ENCODE measurements around the gene CXCL10.
"Not testable (repeated sequence)": the region's sequence is repeated elsewhere in the genome, so short reads cannot be mapped to it uniquely, and the experiment has no call there.

CXCL10 gene

DNA sequence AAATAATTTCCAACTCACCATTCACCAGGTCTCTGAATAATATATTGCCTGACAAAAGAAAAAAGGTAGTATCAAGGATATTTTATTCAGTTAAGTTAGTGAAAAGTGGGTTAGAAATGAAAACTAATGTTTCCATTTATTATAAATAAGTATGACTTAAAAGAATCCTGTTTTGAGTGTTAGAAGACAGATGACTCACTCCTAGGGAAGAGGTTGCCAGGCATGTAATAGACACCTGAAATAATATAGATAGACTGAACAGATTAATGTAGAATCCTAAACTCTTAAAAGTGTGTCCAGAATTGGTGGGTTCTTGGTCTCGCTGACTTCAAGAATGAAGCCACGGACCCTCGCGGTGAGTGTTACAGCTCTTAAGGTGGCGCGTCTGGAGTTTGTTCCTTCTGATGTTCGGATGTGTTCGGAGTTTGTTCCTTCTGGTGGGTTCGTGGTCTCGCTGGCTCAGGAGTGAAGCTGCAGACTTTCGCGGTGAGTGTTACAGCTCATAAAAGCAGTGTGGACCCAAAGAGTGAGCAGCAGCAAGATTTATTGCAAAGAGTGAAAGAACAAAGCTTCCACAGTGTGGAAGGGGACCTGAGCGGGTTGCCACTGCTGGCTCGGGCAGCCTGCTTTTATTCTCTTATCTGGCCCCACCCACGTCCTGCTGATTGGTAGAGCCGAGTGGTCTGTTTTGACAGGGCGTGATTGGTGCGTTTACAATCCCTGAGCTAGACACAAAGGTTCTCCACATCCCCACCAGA lies 19.1 kb upstream of the CXCL10 start:
- H3K4me1 ChIP-seq (ENCODE audit: insufficient read depth, insufficient read length); DNase-seq (ENCODE audit: low read depth, low spot score); H3K9me3 ChIP-seq (ENCODE audit: insufficient read depth, low read length); H3K36me3 ChIP-seq (ENCODE audit: insufficient read depth, insufficient read length, low read length); H3K4me3 ChIP-seq (ENCODE audit: insufficient read length, low read depth); H3K9ac ChIP-seq (ENCODE audit: insufficient read length, low read depth); H3K27me3 ChIP-seq (ENCODE audit: insufficient read depth, insufficient read length): not testable (repeated sequence)

DNA sequence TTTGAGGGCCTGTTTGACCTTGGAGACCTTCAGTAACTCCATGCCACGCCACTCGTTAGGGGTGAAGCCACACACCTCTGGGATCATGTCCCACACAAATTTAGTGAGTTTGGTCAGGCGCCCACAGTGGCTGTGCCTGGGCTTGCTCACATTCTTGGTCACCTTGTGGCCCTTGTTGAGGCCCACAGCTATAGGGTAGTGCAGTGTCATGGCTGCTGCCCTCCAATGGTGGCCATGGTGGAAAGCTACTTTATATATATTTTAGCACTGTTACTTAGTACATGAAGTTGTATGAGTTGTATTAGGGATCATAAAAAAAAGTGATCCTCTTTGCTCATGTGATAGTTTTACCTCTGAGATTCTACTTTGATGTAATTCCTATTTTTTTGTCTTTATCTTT lies 13.6 kb upstream of the CXCL10 start:
- no peaks in the 10 kb centered on the region for H3K9me3 ChIP-seq (ENCODE audit: insufficient read depth, low read length)
- no peak for TF ChIP-seq SUZ12 (IDR thresholded peaks at IDR 0.05; ENCODE audit: extremely low read depth, insufficient read depth, insufficient read length)
- no peak for TF ChIP-seq YY1 (IDR thresholded peaks at IDR 0.05; ENCODE audit: insufficient read depth, insufficient read length)
- no peak for TF ChIP-seq ZNF274 (IDR thresholded peaks at IDR 0.05; ENCODE audit: low read depth, low read length)
- no peaks in the 10 kb centered on the region for H3K4me1 ChIP-seq (ENCODE audit: insufficient read depth, insufficient read length)
- no peaks in the 10 kb centered on the region for H3K36me3 ChIP-seq (ENCODE audit: insufficient read depth, insufficient read length, low read length)
- no peaks in the 10 kb centered on the region for H3K27me3 ChIP-seq (ENCODE audit: insufficient read depth, insufficient read length)
- DNase-seq (ENCODE audit: low read depth, low spot score) = no peak
- no peak overlapping the region for H3K9ac ChIP-seq (ENCODE audit: insufficient read length, low read depth)
- H3K4me3 ChIP-seq (ENCODE audit: insufficient read length, low read depth) = no peak overlapping the region

DNA sequence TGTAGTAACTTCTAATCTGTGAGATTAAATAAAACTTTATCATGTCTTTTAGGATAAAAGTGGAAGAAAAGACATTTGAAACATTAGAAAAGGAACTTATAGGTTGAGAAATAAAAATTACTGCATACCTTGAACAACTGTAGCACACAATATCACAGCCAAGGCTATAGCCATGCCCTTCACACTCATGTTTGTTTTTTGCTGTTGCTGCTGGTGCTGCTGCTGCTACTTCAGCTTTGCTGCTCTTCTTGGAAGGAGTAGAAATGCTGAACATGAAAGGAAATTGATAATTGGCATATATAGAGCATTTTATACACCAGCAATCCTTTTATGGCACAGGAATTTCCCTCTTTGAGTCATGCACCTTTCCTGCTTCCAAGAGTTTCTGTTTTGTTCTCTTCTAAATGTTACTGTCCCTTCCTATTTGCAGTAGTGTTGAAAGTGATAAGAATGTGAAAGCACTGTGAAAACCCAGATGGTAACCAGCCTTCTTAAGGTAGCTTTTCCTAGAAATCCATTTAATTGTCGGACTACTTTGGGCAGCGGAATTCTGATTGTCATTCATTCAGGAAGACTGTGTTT lies 12.6 kb upstream of the CXCL10 start, which contains the start of gene CXCL11:
CXCL11 (minus strand) TSS at position 272 of the 582 bp plus-strand sequence; CDS start at position 189, 83 bp downstream.
- no peaks in the 10 kb centered on the region for H3K9me3 ChIP-seq (ENCODE audit: insufficient read depth, low read length)
- H3K4me3 ChIP-seq (ENCODE audit: insufficient read length, low read depth) = no peak within 1 kb of the TSS
- no peak for TF ChIP-seq SUZ12 (IDR thresholded peaks at IDR 0.05; ENCODE audit: extremely low read depth, insufficient read depth, insufficient read length)
- TF ChIP-seq YY1 (IDR thresholded peaks at IDR 0.05; ENCODE audit: insufficient read depth, insufficient read length) = no peak
- TF ChIP-seq ZNF274 (IDR thresholded peaks at IDR 0.05; ENCODE audit: low read depth, low read length) = no peak
- H3K9ac ChIP-seq (ENCODE audit: insufficient read length, low read depth) = no peak within 1 kb of the TSS
- DNase-seq (ENCODE audit: low read depth, low spot score) = no peak
- no peaks in the 10 kb centered on the region for H3K27me3 ChIP-seq (ENCODE audit: insufficient read depth, insufficient read length)
- no peaks in the 10 kb centered on the region for H3K4me1 ChIP-seq (ENCODE audit: insufficient read depth, insufficient read length)
- no peaks in the 10 kb centered on the region for H3K36me3 ChIP-seq (ENCODE audit: insufficient read depth, insufficient read length, low read length)

DNA sequence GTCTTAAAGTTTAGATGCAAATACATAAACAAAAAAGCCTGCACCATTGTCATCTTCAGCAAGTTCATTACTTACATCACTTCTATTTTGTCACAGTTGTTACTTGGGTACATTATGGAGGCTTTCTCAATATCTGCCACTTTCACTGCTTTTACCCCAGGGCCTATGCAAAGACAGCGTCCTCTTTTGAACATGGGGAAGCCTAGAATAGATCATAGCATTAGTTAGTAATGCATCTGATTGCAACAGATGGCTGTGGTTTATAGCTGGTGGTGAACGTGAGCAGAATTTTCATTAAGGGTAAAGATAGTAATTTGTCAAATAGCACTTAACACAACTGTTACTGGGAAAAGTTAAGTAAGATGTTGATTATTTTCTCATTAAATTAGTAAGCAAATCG lies 11.8 kb upstream of the CXCL10 start:
- H3K9ac ChIP-seq (ENCODE audit: insufficient read length, low read depth) = no peak overlapping the region
- no peak for DNase-seq (ENCODE audit: low read depth, low spot score)
- H3K36me3 ChIP-seq (ENCODE audit: insufficient read depth, insufficient read length, low read length) = no peaks in the 10 kb centered on the region

DNA sequence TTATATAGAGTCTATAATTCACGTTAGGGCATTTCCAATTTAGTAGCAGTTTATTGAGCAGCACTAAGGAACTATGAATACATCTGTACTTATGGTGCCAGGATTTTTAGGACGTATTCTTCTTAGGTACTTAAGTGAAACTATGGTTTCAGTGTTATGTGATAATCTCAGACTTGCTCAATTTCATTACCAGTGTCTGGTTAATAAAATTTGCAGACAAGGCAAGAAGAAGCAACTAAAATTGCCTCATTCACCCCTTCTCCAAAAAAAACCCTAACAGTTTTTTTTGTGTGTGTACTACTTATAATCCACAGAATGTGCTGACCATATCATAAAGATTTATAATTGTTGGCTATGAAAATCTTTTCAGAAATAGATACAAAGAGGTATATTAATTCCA lies 6.0 kb upstream of the CXCL10 start:
- H3K9ac ChIP-seq (ENCODE audit: insufficient read length, low read depth) = no peak overlapping the region
- no peak for DNase-seq (ENCODE audit: low read depth, low spot score)
- no peak for TF ChIP-seq SUZ12 (IDR thresholded peaks at IDR 0.05; ENCODE audit: extremely low read depth, insufficient read depth, insufficient read length)
- TF ChIP-seq ZNF274 (IDR thresholded peaks at IDR 0.05; ENCODE audit: low read depth, low read length) = no peak
- no peak for TF ChIP-seq YY1 (IDR thresholded peaks at IDR 0.05; ENCODE audit: insufficient read depth, insufficient read length)

More for the DNA sequence above, 11.8 kb upstream of the CXCL10 start:
- no peak for TF ChIP-seq YY1 (IDR thresholded peaks at IDR 0.05; ENCODE audit: insufficient read depth, insufficient read length)
- TF ChIP-seq ZNF274 (IDR thresholded peaks at IDR 0.05; ENCODE audit: low read depth, low read length) = no peak
- TF ChIP-seq SUZ12 (IDR thresholded peaks at IDR 0.05; ENCODE audit: extremely low read depth, insufficient read depth, insufficient read length) = no peak
- no peaks in the 10 kb centered on the region for H3K27me3 ChIP-seq (ENCODE audit: insufficient read depth, insufficient read length)
- H3K9me3 ChIP-seq (ENCODE audit: insufficient read depth, low read length) = no peaks in the 10 kb centered on the region
- no peaks in the 10 kb centered on the region for H3K4me1 ChIP-seq (ENCODE audit: insufficient read depth, insufficient read length)
- no peak overlapping the region for H3K4me3 ChIP-seq (ENCODE audit: insufficient read length, low read depth)

DNA sequence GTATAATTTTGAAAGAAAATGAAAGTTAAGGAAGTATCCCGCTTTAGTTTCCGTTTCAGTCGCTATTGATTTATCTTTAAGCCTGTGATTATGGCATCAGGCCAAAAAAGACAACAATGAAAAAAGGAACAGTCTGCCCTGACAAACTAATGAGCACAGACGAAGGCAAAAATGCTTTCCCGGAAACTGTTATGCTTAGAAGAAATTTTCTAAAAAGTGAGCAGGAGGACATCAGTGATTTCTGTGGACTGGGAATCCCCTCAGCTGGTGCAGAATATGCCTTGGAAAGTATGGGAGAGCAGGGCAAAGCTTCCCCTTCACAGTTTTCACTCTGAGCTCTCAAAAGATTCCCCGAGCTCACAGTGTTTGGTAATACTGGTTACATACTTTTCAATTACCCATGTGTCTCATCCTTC lies 5.1 kb upstream of the CXCL10 start:
- Histone ChIP-seq H3K36me3 (ENCODE audit: insufficient read depth, insufficient read length, low read length) (no peaks in the 10 kb centered on the region), H3K9me3 (ENCODE audit: insufficient read depth, low read length) (no peaks in the 10 kb centered on the region), H3K9ac (ENCODE audit: insufficient read length, low read depth) (no peak overlapping the region), H3K4me3 (ENCODE audit: insufficient read length, low read depth) (no peak overlapping the region), H3K27me3 (ENCODE audit: insufficient read depth, insufficient read length) (no peaks in the 10 kb centered on the region), H3K4me1 (ENCODE audit: insufficient read depth, insufficient read length) (no peaks in the 10 kb centered on the region)
- no peak for DNase-seq (ENCODE audit: low read depth, low spot score)
- no peak for TF ChIP-seq ZNF274 (IDR thresholded peaks at IDR 0.05; ENCODE audit: low read depth, low read length)
- TF ChIP-seq YY1 (IDR thresholded peaks at IDR 0.05; ENCODE audit: insufficient read depth, insufficient read length) = no peak
- no peak for TF ChIP-seq SUZ12 (IDR thresholded peaks at IDR 0.05; ENCODE audit: extremely low read depth, insufficient read depth, insufficient read length)

More for the DNA sequence above, 6.0 kb upstream of the CXCL10 start:
- H3K36me3 ChIP-seq (ENCODE audit: insufficient read depth, insufficient read length, low read length) = no peaks in the 10 kb centered on the region
- H3K9me3 ChIP-seq (ENCODE audit: insufficient read depth, low read length) = no peaks in the 10 kb centered on the region
- no peaks in the 10 kb centered on the region for H3K27me3 ChIP-seq (ENCODE audit: insufficient read depth, insufficient read length)
- H3K4me1 ChIP-seq (ENCODE audit: insufficient read depth, insufficient read length) = no peaks in the 10 kb centered on the region
- H3K4me3 ChIP-seq (ENCODE audit: insufficient read length, low read depth) = no peak overlapping the region

DNA sequence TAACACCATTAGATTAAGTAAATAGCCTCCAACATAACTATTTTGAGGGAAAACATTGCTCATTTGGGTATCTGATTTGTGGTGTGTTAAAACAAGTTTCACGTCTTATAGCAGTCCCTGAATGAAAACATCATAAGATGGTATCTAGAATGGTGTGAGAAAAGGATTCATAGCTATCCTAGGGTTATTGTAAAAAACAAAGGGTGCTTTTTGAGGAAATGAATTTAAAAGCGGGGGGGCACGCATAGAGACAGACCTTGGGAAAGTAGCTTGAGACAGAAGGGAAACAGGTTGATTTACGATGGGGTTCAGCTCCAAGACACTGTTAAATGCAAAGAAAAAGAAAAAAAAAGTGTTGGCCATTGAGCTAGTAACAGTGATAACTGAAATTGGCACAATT lies 768 bp upstream of the CXCL10 start:
- no peak for DNase-seq (ENCODE audit: low read depth, low spot score)
- Histone ChIP-seq H3K36me3 (ENCODE audit: insufficient read depth, insufficient read length, low read length) (no peaks in the 10 kb centered on the region), H3K27me3 (ENCODE audit: insufficient read depth, insufficient read length) (no peaks in the 10 kb centered on the region), H3K9ac (ENCODE audit: insufficient read length, low read depth) (no peak overlapping the region), H3K4me3 (ENCODE audit: insufficient read length, low read depth) (no peak overlapping the region), H3K9me3 (ENCODE audit: insufficient read depth, low read length) (no peaks in the 10 kb centered on the region), H3K4me1 (ENCODE audit: insufficient read depth, insufficient read length) (no peaks in the 10 kb centered on the region)
- no peak for TF ChIP-seq ZNF274 (IDR thresholded peaks at IDR 0.05; ENCODE audit: low read depth, low read length)
- no peak for TF ChIP-seq SUZ12 (IDR thresholded peaks at IDR 0.05; ENCODE audit: extremely low read depth, insufficient read depth, insufficient read length)
- no peak for TF ChIP-seq YY1 (IDR thresholded peaks at IDR 0.05; ENCODE audit: insufficient read depth, insufficient read length)

Data from NT2/D1 (cell line).